DOHH2 (cell line): ENCODE results near the gene MUC20.

Experiments
- CTCF ChIP-seq: fragments of 200-600 bp; sonication (generic); IDR thresholded peaks from one replicate; pipeline ENCODE4 v1.5.1; 2014; ENCODE audit warnings: antibody characterized with exemption, mild to moderate bottlenecking, low read depth, low read length; ENCODE audit not compliant: poor library complexity, severe bottlenecking
- EZH2phosphoT487 ChIP-seq: fragments of 200-600 bp; sonication (generic); IDR thresholded peaks from 2 replicates; pipeline ENCODE4 v1.6.1; 2017; ENCODE audit warnings: borderline replicate concordance, mild to moderate bottlenecking, antibody characterized with exemption, low read length, moderate library complexity, mixed read lengths

DNA sequence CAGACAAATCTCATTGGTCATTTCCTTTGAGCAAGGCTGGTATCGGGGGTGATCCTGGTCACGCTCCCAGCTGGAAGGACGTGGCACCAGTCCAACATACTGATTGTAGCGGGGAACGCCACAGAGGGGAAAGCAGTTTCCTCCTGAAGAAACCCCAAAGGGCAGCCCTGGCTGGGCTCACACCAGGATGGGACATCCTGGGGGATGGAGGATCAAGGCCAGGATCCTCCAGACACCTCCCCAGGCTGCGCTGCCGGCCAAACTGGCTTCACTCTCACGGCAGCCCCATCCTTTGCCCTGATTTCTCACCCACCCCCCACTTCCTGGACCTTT is 36.6 kb downstream of the MUC20 start:
- TF ChIP-seq CTCF: no peak
- TF ChIP-seq EZH2phosphoT487: no peak
